AG04449 (cell line): Measurements from ENCODE around the gene SORL1-AS1.

Experiments used
- CTCF ChIA-PET: fragments of 350-600 bp; formaldehyde crosslinking; extraction: SDS; loops from one replicate; lab custom pipeline; 2021; ENCODE audit warnings: antibody characterized with exemption; lab: Yijun Ruan, JAX
- POLR2A ChIA-PET: fragments of 400-600, 350-600 bp; formaldehyde crosslinking; extraction: SDS; loops from one replicate; lab custom pipeline; 2020; ENCODE audit warnings: antibody characterized with exemption, inconsistent platforms; lab: Yijun Ruan, JAX
- DNase-seq: peaks from one replicate; pipeline ENCODE4 v3.0.0-alpha.2; 2010; ENCODE audit warnings: low read depth, low spot score
- H3K4me3 ChIP-seq: 2 replicates; pipeline ENCODE4 v1.5.1; 2011; ENCODE audit warnings: low read depth, mild to moderate bottlenecking, control low read depth, low read length
- CTCF ChIP-seq: IDR thresholded peaks from one replicate; pipeline ENCODE4 v1.5.1; 2011; ENCODE audit warnings: mild to moderate bottlenecking, moderate library complexity, low read length, control low read depth, inconsistent platforms; ENCODE audit not compliant: insufficient read depth; ENCODE audit errors: missing control alignments

The SORL1-AS1 gene

GRCh38 chr11:121389651-121390050 lies 63.1 kb downstream of the SORL1-AS1 start:
- H3K4me3 ChIP-seq = no peak overlapping the region
- TF ChIP-seq CTCF = no peak
- no peak for DNase-seq
- ChIA-PET CTCF (interaction anchor here (1.3 kb wide), 1 partner anchor 70 kb away, joined by 4 read pairs; no protein-coding TSS in a partner anchor), POLR2A (no interaction called here)
